CD4-positive, alpha-beta T cell (primary cell): ENCODE data around the gene CRYBG1. TPM values are rescaled to one million over a fixed set of nuclear protein-coding genes. Genes with fewer than 3 reads are reported as not detected.

ENCODE experiments used
- ATAC-seq: fragments of 200-7000 bp; cut with Tn5 transposase; one replicate; pipeline ENCODE4 v1.10.0; 2022; ENCODE audit warnings: mild to moderate bottlenecking; ENCODE audit not compliant: poor library complexity
- CTCF ChIA-PET: fragments of 350-600 bp; sonication (Branson Sonifier 250); formaldehyde crosslinking; loops from one replicate; lab custom pipeline; 2021; ENCODE audit warnings: antibody characterized with exemption, inconsistent platforms; lab: Charles Lee
- POLR2A ChIA-PET: fragments of 350-600 bp; sonication (Branson Sonifier 250); formaldehyde crosslinking; loops from one replicate; lab custom pipeline; 2021; ENCODE audit warnings: antibody characterized with exemption, inconsistent platforms; lab: Charles Lee
- DNase-seq, 14 experiments: peaks; one replicate each; pipeline ENCODE4 v3.0.0-alpha.2; 2013 to 2020; ENCODE audit warnings: mixed read lengths in 2 of 14
- H3K27ac ChIP-seq, 2 donors: one replicate each; pipeline versions ENCODE4 v1.5.1 to v1.7.0; 2013; ENCODE audit warnings: low read length in 2 of 2, low read depth in 1 of 2, mild to moderate bottlenecking in 1 of 2
- H3K27me3 ChIP-seq, 2 experiments: 1 replicate in 1 of 2; 2 replicates in 1 of 2; pipeline versions ENCODE4 v1.6.1 to v1.7.0; 2013; ENCODE audit warnings: low read length in 2 of 2, control low read depth in 1 of 2, mild to moderate bottlenecking in 1 of 2, moderate library complexity in 1 of 2; ENCODE audit not compliant: insufficient read depth in 2 of 2, control insufficient read depth in 1 of 2
- H3K36me3 ChIP-seq: one replicate; pipeline ENCODE4 v1.6.1; 2013; ENCODE audit warnings: low read length, control low read depth; ENCODE audit not compliant: insufficient read depth
- H3K4me1 ChIP-seq: one replicate; pipeline ENCODE4 v1.6.1; 2013; ENCODE audit warnings: low read length, control low read depth; ENCODE audit not compliant: insufficient read depth
- H3K4me3 ChIP-seq: one replicate; pipeline ENCODE4 v1.5.1; 2013; ENCODE audit warnings: mild to moderate bottlenecking, low read length, moderate library complexity
- H3K9me3 ChIP-seq, 2 experiments: 1 replicate in 1 of 2; 2 replicates in 1 of 2; pipeline versions ENCODE4 v1.6.1 to v1.7.0; 2013; ENCODE audit warnings: low read length in 2 of 2, mild to moderate bottlenecking in 2 of 2, control low read depth in 1 of 2, moderate library complexity in 1 of 2; ENCODE audit not compliant: control insufficient read depth in 1 of 2, insufficient read depth in 1 of 2
- H3K27ac Mint-ChIP-seq: one replicate; pipeline ENCODE4 v1.8.0; 2020; ENCODE audit warnings: mixed read lengths
- H3K27me3 Mint-ChIP-seq: one replicate; pipeline ENCODE4 v1.8.0; 2021; ENCODE audit warnings: mixed read lengths
- H3K36me3 Mint-ChIP-seq: one replicate; pipeline ENCODE4 v1.8.0; 2021; ENCODE audit warnings: low read depth, mixed read lengths
- H3K4me1 Mint-ChIP-seq: one replicate; pipeline ENCODE4 v1.8.0; 2021; ENCODE audit warnings: low read depth, mixed read lengths
- H3K4me3 Mint-ChIP-seq: one replicate; pipeline ENCODE4 v1.8.0; 2020; ENCODE audit warnings: mild to moderate bottlenecking, mixed read lengths
- H3K9me3 Mint-ChIP-seq: one replicate; pipeline ENCODE4 v1.8.0; 2020; ENCODE audit warnings: mixed read lengths
- intact Hi-C, 2 experiments: fragments of 100-400 bp; cut with DNase I in 1 of 2; cut with micrococcal nuclease in 1 of 2; formaldehyde crosslinking; loops; one replicate each; pipeline versions ENCODE4 v1.15.1 to v1.9.0; 2023 to 2025; cut with DNase I, micrococcal nuclease
- total RNA-seq, 174 experiments: library from RNA in 2 of 174; stranded (reverse) in 2 of 174; gene quantifications; one replicate each; pipeline ENCODE4 v1.2.3 and lab custom pipeline; 2021 to 2026
- TF ChIP-seq, protein P1 (sequence below): fragments of 200-600 bp; IDR thresholded peaks from one replicate; pipeline ENCODE4 v1.8.0; 2022; ENCODE audit warnings: antibody characterized with exemption, mild to moderate bottlenecking

The CRYBG1 gene
- total RNA-seq, 2 experiments from 2014 or later, result 58.5 to 59.4 TPM

DNA sequence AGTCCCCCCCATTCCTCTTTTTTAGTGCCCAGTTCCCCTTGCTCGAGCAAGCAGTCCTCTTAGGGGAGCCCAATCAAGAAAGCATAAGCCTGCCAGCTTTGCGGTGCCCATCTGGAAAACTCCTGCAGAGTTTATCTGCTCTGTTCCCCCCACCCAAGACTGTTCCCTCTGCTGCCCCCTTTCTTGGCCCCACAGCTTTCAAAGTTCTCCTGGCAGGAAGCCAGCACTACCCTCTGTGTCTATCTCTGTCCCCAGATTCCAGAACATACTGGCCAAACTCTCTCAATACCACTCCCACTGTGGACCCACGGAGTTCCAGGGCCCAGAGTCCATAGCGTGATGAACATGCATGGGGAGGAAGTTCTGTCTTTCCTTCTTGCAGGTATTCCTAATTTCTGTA lies 55.4 kb downstream of the CRYBG1 start:
- Histone ChIP-seq H3K4me1 (no peaks in the 10 kb centered on the region), H3K36me3 (no peaks in the 10 kb centered on the region), H3K27me3 (no peaks in the 10 kb centered on the region), H3K9me3 (no peaks in the 10 kb centered on the region), H3K4me3 (no peak overlapping the region), H3K27ac (no peak overlapping the region)
- intact Hi-C loops, result no loop called here
- Mint-ChIP-seq H3K4me1 (no peaks in the 10 kb centered on the region), H3K36me3 (no peaks in the 10 kb centered on the region), H3K27ac (no peak overlapping the region), H3K9me3 (no peaks in the 10 kb centered on the region), H3K27me3 (peaks cover 5% of the 10 kb centered on the region), H3K4me3 (no peak overlapping the region)
- CTCF ChIA-PET, result no interaction called here
- POLR2A ChIA-PET, result no interaction called here
- TF ChIP-seq, protein P1, sequence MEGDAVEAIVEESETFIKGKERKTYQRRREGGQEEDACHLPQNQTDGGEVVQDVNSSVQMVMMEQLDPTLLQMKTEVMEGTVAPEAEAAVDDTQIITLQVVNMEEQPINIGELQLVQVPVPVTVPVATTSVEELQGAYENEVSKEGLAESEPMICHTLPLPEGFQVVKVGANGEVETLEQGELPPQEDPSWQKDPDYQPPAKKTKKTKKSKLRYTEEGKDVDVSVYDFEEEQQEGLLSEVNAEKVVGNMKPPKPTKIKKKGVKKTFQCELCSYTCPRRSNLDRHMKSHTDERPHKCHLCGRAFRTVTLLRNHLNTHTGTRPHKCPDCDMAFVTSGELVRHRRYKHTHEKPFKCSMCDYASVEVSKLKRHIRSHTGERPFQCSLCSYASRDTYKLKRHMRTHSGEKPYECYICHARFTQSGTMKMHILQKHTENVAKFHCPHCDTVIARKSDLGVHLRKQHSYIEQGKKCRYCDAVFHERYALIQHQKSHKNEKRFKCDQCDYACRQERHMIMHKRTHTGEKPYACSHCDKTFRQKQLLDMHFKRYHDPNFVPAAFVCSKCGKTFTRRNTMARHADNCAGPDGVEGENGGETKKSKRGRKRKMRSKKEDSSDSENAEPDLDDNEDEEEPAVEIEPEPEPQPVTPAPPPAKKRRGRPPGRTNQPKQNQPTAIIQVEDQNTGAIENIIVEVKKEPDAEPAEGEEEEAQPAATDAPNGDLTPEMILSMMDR, result no peak
- ATAC-seq (no peak), DNase-seq (no peak)

DNA sequence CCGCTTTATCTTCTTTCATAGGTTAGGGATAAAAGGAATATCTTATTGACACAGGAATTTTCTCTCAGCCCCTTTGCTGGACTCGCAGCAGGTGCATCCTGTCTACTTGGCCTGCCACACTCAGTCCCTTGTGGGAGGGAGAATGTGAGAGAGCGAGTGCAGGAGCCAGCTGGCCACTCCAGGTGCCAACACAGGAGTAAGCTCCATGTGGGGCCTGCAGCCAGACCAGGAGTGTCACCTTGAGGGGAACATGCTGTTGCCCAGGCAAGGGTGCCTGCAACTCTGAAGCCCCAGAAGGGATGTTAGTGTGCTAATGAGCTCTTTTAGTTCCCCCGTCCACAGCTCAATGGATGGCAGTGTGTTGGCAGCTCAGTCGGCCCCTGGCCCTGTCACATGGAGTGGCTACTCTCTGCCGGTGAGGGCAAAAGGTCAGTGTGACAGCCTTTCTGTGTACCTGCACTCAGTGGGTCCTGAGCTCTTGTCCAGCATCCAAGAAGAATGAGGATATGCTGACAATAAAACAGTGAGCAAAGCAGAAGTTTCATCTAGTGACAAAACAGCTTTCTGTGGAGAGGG lies 57.1 kb downstream of the CRYBG1 start:
- H3K4me3 ChIP-seq, result no peak overlapping the region
- Mint-ChIP-seq H3K27me3 (peaks cover 5% of the 10 kb centered on the region), H3K4me3 (no peak overlapping the region), H3K4me1 (no peaks in the 10 kb centered on the region), H3K9me3 (no peaks in the 10 kb centered on the region), H3K27ac (no peak overlapping the region), H3K36me3 (no peaks in the 10 kb centered on the region)
- no peak for ATAC-seq
- no peaks in the 10 kb centered on the region for H3K4me1 ChIP-seq
- H3K27ac ChIP-seq, result no peak overlapping the region
- TF ChIP-seq, protein P1, result no peak
- no peak for DNase-seq
- no peaks in the 10 kb centered on the region for H3K27me3 ChIP-seq
- no peaks in the 10 kb centered on the region for H3K36me3 ChIP-seq
- intact Hi-C loops, result no loop called here
- H3K9me3 ChIP-seq, result no peaks in the 10 kb centered on the region
- ChIA-PET CTCF (no interaction called here), POLR2A (no interaction called here)

DNA sequence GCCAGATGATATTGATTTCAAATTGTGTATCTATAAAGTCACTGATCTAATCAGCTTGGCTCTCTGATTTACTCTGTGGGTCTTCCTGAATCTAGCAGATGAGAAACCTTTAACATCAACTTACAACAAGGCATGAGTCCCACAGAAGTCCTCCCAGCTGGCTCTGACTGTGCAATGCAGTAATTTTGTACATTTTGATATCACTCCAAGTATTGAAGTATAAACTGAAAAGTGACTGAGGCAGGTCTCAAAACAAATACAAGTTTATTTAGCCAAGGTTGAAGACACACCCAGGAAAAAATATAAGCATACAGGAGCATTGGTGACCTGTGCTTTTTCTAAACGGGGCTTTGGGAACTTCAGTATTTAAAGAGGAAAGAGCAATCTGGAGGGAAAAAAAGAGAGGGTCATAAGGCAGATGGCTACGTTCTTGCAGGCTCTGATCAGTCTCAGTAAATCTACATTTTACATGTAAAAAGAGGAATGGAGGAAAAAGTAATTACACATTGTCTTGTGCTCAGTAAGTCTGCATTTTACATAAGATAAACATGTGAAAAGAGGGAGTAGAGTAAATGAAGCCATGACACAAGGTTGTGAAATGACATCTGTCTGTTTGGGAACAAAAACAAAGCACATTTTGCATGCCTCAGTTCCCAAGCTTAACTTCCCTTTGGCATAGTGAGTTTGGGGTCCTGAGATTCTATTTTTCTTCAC lies 59.5 kb downstream of the CRYBG1 start:
- no peaks in the 10 kb centered on the region for H3K27me3 ChIP-seq
- ChIA-PET POLR2A (no interaction called here), CTCF (no interaction called here)
- no peak overlapping the region for H3K27ac Mint-ChIP-seq
- no peaks in the 10 kb centered on the region for H3K4me1 ChIP-seq
- no peak overlapping the region for H3K27ac ChIP-seq
- no peak overlapping the region for H3K4me3 ChIP-seq
- no peaks in the 10 kb centered on the region for H3K9me3 Mint-ChIP-seq
- no peaks in the 10 kb centered on the region for H3K36me3 ChIP-seq
- TF ChIP-seq, protein P1, result no peak
- intact Hi-C loops, result no loop called here
- no peak overlapping the region for H3K4me3 Mint-ChIP-seq
- no peaks in the 10 kb centered on the region for H3K36me3 Mint-ChIP-seq
- DNase-seq, result no peak
- ATAC-seq, result no peak
- H3K27me3 Mint-ChIP-seq, result peaks cover 5% of the 10 kb centered on the region
- no peaks in the 10 kb centered on the region for H3K4me1 Mint-ChIP-seq
- no peaks in the 10 kb centered on the region for H3K9me3 ChIP-seq
